HL-60/S4 (cell line): Measurements from ENCODE around the gene CELF2.

ENCODE experiments used
- in situ Hi-C: fragments of 300-500 bp; cut with MboI; formaldehyde crosslinking; loops from 2 replicates; pipeline ENCODE4 v1.14.3; 2022; ENCODE audit warnings: low sequenced_read_pairs

Gene CELF2

DNA sequence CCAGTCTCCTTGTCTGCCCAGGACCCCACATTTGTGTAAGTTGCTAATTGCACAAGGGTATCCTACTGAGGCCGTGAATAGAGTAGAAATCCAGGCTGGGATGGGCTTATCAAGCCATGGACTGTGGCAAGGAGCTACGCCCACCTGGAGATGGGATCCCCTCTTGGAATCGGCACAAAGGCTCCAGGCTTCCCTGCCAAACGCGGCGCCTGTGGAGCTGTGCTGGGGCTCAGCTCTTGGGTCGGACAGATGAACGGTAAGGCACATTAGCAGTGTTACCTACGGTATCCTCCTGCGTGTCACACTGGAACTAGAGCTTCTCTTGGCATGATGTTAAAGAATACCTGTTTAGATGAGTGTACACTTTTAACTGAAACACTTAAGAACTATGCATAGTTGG, 196.7 kb downstream of the CELF2 start:
- in situ Hi-C loops = no loop called here

- in situ Hi-C loops = no loop called here
Observed at GRCh38 chr10:11215471-11215870, 197.8 kb downstream of the CELF2 start.

DNA sequence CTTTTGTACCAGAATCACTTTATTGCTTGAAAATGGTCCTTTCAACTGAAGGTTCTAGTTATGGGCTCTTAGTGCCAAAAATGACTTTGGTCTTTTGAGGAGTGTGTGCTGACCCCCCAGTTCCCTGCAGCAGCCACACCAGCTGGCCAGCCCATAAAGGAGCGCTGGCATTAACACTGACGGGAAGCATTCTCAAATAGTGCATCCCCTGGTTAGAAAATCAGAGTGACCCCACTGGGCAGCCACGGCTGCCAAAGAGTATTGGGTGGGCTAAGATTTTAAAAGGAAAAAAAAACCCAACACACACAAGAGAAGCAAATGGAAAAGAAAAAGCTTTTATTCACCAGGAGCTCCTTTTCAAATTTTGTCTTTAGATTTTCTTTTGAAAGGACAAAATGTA, 199.8 kb downstream of the CELF2 start:
- in situ Hi-C loops = no loop called here

DNA sequence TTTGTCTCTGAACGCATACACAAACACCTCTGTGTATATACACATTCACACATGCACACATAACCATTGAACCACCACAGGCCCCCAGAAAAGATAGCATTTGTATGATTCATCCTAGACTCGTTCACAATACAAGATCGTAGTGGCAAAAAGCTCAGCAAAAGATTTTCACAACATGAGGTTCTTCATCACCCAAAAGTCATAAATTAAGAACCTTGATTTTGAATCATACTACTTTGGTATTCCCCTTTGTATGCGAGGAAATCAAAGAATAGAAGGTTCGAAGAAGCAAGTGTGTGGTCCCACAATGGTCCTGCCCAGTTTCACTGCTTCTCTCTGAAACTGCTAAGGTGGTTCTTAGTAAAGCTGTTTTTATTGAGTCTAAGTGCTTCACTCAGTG, 200.7 kb downstream of the CELF2 start:
- in situ Hi-C loops = no loop called here

DNA sequence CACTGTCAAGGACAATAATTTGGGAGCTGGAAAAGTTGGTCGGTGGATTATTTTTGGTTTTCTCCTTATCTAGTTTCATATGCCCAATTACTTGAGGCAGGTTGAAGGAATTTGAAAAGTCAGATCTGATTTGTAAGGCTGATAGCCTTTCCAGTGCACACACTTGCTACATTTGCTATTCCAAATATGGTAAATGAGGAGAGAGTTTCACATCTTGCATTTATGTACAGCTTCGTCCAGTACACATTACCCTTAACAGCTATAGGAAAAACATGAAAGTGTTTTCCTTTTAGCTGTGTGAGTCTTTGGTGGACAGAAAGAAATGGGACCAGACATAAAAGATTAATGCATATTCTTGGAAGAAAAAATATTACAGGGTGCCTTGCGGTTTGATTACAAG, 201.8 kb downstream of the CELF2 start:
- in situ Hi-C loops = no loop called here

DNA sequence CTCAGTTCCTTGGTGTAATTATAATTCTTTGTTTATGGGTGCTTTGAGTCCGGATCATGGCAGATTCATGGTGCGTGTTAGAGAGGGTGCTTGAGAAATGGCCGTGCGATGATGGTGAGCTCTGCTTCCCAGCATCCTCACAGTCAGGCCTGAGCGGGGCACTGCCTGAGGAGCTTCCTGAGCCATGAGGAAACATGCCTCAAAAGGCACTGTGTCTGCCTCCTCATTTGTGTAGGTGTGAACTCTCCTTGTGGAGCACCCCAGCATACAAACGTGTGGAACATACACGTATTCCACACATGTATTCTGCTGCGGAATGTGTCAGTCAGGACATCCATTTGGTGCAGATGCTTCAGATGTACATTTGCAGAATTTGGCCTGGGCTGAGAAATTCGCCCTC, 205.4 kb downstream of the CELF2 start:
- in situ Hi-C loops = no loop called here

GRCh38 chr10:11223507-11224140, 206.0 kb downstream of the CELF2 start:
- in situ Hi-C loops = no loop called here

GRCh38 chr10:11224321-11224720, 206.6 kb downstream of the CELF2 start:
- in situ Hi-C loops = no loop called here

GRCh38 chr10:11224792-11225416, 207.2 kb downstream of the CELF2 start:
- in situ Hi-C loops = no loop called here

- in situ Hi-C loops = no loop called here
Observed at GRCh38 chr10:11225935-11226334, 208.3 kb downstream of the CELF2 start.

DNA sequence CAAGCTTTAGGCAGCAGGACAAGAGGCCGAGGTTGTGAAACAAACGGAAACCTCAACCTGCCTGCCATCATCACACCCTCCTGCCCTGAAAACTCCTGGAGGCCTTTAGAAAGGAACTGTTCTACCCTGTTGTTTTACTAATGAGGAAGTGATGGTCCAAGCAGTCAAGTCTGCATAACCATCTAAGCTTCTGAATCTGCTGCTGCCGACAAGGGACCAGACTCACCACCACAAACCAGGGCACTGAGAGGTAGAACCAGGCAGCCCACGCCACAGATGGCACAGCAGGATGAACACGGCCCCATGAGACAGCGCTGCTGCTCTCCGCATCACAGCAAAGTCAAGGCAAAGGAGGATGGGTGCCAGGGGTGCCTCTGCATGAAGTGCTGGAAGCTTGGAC, 209.4 kb downstream of the CELF2 start:
- in situ Hi-C loops = no loop called here

DNA sequence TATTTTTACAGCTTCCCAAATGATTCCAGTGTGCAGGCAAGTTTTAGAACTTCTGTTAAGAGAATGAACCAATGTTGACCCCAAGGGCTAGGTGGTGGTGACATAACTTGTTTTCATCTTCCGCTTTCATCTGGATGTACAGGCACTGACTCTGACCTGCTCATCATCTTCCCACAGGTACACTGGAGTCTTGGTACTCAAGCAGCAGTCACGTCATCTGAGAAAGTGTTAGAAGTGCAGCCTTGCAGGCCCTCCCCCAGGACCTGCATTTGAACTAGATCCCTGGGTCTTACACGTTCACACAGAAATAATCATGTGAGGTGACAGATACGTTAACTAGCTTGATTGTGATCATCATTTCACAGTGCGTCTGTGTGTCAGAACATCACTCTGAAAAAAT, 212.2 kb downstream of the CELF2 start:
- in situ Hi-C loops = no loop called here

GRCh38 chr10:11230498-11231167, 213.0 kb downstream of the CELF2 start:
- in situ Hi-C loops = no loop called here

- in situ Hi-C loops = no loop called here
Observed at GRCh38 chr10:11231285-11231684, 213.6 kb downstream of the CELF2 start.

- in situ Hi-C loops = no loop called here
Observed at GRCh38 chr10:11232222-11232961, 214.7 kb downstream of the CELF2 start.

DNA sequence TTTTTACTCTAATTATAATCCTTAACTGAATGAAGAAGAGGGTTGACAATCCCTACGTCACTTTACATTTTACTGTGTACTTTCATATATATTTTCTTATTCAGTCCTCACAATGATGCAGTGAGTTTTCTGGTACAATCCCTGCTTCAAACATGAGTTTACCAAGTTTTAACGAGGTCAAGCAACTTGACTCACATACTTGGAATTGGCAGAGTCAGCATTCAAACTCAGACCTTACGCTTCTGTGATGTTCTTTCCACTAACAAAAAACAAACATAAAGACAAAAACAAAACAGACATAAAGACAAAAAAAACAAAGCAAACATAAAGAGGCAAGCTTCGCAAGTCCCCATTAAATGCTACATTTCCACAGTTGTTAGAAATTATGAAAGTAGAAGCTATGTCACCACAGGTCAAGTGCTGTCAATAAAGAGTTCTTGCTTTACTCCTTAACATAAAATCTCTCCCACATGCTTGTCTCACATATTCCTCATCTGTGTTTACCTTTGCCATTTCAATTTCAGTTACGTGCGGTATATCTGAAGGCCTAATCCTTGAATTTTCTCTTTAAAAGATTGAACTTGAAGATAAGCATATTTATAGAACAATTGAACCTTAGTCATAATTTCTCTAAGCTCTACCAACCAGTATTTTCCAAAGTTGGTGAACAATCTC, 217.3 kb downstream of the CELF2 start:
- in situ Hi-C loops = no loop called here

DNA sequence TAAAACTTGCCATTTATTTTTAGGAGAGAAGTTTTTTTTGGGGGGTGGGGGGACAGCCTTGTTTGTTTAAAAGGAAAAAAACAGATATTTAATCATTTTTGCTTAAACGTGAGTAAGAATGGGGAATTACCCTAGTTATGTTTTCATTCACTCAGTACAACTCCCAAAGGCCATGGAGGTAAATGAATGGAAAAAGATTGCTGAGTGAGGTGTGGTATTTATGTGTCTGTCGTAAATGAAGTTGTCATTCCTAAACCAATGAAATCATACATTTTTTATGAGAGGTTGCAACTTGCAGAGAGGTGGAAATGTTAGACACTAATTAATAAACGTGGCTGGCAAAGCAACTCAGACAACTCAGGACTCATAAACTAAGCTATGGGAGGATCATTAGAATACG, 218.1 kb downstream of the CELF2 start:
- in situ Hi-C loops = no loop called here

DNA sequence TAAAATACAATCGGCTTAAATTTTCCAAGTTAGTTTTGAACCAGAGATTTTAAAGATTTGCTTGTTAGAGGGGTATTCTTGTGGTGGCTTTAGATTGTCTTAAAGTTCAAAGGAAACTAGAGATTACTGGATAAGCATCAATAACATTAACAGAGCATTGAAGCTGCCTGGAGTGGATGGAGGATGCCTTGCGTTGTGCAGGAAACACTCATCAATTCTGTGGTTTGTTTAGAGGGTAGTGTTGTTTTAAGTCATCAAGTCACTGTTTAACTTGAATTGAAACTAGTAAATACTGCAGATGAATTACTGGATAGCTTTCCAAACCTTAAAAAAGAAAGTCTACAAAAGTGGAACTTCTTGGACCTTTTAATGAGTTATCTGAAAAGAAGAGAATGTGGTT, 218.6 kb downstream of the CELF2 start:
- in situ Hi-C loops = no loop called here

GRCh38 chr10:11237571-11237970, 219.9 kb downstream of the CELF2 start:
- in situ Hi-C loops = no loop called here

GRCh38 chr10:11238893-11239292, 221.2 kb downstream of the CELF2 start:
- in situ Hi-C loops = no loop called here

- in situ Hi-C loops = no loop called here
Observed at GRCh38 chr10:11240641-11241040, 223.0 kb downstream of the CELF2 start.
